ENCODE data around the gene TMEM240.

The TMEM240 gene

GRCh38 chr1:1550087-1550486, 9.7 kb upstream of the TMEM240 start:
- no peak for TF ChIP-seq CTCF (IDR thresholded peaks at IDR 0.05; ENCODE audit: insufficient read depth, missing control alignments)
- DNase-seq (ENCODE audit: insufficient read length, low spot score): no peak
- no peak for FAIRE-seq

- no peak for TF ChIP-seq CTCF (IDR thresholded peaks at IDR 0.05; ENCODE audit: insufficient read depth, missing control alignments)
- FAIRE-seq (no peak), DNase-seq (ENCODE audit: insufficient read length, low spot score) (no peak)
Measured at GRCh38 chr1:1548591-1548990, 8.2 kb upstream of the TMEM240 start.

GRCh38 chr1:1547476-1547875, 7.1 kb upstream of the TMEM240 start:
- FAIRE-seq (no peak), DNase-seq (ENCODE audit: insufficient read length, low spot score) (no peak)
- no peak for TF ChIP-seq CTCF (IDR thresholded peaks at IDR 0.05; ENCODE audit: insufficient read depth, missing control alignments)

- FAIRE-seq (no peak), DNase-seq (ENCODE audit: insufficient read length, low spot score) (no peak)
- TF ChIP-seq CTCF (IDR thresholded peaks at IDR 0.05; ENCODE audit: insufficient read depth, missing control alignments): no peak
Measured at GRCh38 chr1:1547011-1547410, 6.6 kb upstream of the TMEM240 start.

GRCh38 chr1:1545946-1546737, 5.7 kb upstream of the TMEM240 start:
- DNase-seq (ENCODE audit: insufficient read length, low spot score): no peak
- no peak for TF ChIP-seq CTCF (IDR thresholded peaks at IDR 0.05; ENCODE audit: insufficient read depth, missing control alignments)
- no peak for FAIRE-seq

GRCh38 chr1:1544544-1544943, 4.1 kb upstream of the TMEM240 start:
- DNase-seq (ENCODE audit: insufficient read length, low spot score) (no peak), FAIRE-seq (no peak)
- no peak for TF ChIP-seq CTCF (IDR thresholded peaks at IDR 0.05; ENCODE audit: insufficient read depth, missing control alignments)

GRCh38 chr1:1543706-1544099, 3.3 kb upstream of the TMEM240 start:
- no peak for TF ChIP-seq CTCF (IDR thresholded peaks at IDR 0.05; ENCODE audit: insufficient read depth, missing control alignments)
- FAIRE-seq: no peak
- DNase-seq (ENCODE audit: insufficient read length, low spot score): no peak
